ENCODE measurements around the gene KRT12.
A peak's percentile ranks its signal among the peaks of the same experiment; 100 is the strongest.

Gene KRT12

GRCh38 chr17:40843242-40843641 is 23.8 kb downstream of the KRT12 start:
- DNase-seq (ENCODE audit: low read depth in 3 of 3), result no peak

GRCh38 chr17:40841246-40841645 is 25.8 kb downstream of the KRT12 start:
- DNase-seq (ENCODE audit: low read depth in 3 of 3), result no peak

- no peak for DNase-seq (ENCODE audit: low read depth in 3 of 3)
Observed at GRCh38 chr17:40839194-40839593, 27.8 kb downstream of the KRT12 start.

GRCh38 chr17:40836020-40836419 is 31.0 kb downstream of the KRT12 start:
- no peak for DNase-seq (ENCODE audit: low read depth in 3 of 3)

DNA sequence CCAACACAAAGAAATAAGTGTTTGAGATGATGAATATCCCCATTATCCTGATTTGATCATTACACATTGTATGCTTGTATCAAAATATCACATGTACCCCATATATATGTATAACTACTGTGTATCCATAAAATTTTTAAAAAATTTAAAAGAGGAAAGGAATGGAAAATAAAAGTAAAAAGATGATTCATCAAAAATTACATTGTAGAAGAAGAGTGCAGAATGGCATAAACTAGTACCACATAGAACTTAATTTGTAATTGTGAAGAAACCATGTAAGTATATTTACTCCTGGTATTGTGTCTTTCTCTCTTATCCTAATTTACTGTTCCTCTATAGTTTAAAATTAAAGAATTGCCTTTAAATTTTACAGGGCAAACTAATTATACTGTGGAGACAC is 33.1 kb downstream of the KRT12 start:
- no peak for DNase-seq (ENCODE audit: low read depth in 3 of 3)

DNA sequence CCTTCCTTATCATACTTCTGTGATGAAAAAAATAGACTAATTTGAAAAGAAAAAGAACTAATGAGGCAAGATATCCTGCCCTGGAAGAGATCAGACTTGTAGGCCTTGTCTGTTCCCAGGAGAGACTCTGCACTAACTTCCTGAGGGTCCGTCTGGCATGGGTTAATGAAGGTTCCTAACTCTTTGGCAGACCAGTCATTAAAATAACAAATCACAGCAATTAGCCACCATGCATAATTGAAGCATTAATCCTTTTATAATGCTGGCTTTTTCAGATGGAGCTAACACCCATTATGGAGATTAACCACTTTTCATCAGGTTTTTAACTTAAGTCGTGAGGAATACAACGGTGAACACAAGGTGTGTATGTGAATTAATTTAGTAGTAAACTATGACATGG is 34.2 kb downstream of the KRT12 start:
- DNase-seq (ENCODE audit: low read depth in 3 of 3), result no peak

GRCh38 chr17:40830085-40830776 is 36.8 kb downstream of the KRT12 start:
- DNase-seq (ENCODE audit: low read depth in 3 of 3), result no peak

- DNase-seq (ENCODE audit: low read depth in 3 of 3), result no peak
Observed at GRCh38 chr17:40828454-40829044, 38.5 kb downstream of the KRT12 start.

- no peak for DNase-seq (ENCODE audit: low read depth in 3 of 3)
Observed at GRCh38 chr17:40827746-40828453, 39.1 kb downstream of the KRT12 start.

GRCh38 chr17:40825599-40825998 is 41.4 kb downstream of the KRT12 start:
- DNase-seq (ENCODE audit: low read depth in 3 of 3), result no peak

- no peak for DNase-seq (ENCODE audit: low read depth in 3 of 3)
Observed at GRCh38 chr17:40824015-40824832, 42.8 kb downstream of the KRT12 start.

DNA sequence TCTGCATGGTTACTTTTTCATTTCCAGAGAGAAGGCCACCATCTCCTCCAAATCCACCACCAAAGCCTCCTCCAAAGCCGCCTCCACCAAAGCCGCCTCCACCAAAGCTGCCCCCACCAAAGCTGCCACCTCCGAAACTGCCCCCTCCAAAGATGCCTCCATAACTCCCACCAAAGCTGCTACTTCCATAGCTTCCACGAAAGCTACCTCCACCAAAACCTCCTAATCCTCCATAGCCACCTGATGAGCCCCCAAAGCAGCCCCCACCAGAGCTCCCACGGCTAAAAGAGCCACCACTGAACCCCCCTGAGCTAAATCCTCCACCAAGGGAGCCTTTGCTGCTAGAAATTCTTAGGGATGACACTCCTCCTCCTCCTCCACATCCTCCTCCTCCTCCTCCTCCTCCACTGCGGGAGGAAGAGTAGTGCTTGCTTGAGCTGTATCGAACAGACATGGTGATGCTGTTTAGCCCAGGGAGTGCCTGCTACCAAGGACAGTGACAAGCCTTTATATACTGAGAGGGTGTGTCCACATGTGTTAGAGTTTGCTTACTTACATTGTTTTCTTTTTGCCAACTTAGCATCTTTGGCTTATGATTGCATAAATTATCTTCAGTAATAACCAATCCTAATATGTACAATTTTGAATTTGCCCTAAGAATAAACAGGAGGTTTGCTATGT is 44.8 kb downstream of the KRT12 start, which contains the start of gene KRT10:
KRT10 (minus strand) TSS at position 483 of the 681 bp plus-strand sequence; CDS start at position 454, 29 bp downstream.
- no peak for DNase-seq (ENCODE audit: low read depth in 3 of 3)

GRCh38 chr17:40821536-40821935 is 45.5 kb downstream of the KRT12 start:
- no peak for DNase-seq (ENCODE audit: low read depth in 3 of 3)

DNA sequence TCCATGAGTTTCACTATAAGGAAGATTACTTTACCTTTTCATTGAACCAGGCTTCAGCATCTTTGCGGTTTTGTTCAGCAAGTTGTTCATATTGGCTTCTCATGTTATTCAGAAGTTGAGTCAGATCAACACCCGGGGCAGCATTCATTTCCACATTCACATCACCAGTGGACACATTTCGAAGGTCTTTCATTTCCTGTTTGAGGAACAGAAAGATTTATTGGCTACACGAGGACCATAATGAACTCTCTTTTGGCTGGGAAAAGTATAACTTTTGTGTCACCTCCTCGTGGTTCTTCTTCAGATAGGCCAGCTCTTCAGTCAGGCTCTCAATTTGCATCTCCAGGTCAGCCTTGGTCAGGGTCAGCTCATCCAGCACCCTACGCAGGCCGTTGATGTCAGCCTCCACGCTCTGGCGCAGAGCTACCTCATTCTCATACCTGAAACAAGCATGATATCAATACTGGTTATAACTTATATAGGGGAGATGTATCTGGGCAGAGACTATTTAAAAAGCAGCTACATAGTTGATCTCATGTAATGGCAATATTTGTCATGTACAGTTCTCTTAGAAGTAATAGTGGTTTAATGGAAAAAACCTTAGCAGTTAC is 46.7 kb downstream of the KRT12 start:
- no peak for DNase-seq (ENCODE audit: low read depth in 3 of 3)

DNA sequence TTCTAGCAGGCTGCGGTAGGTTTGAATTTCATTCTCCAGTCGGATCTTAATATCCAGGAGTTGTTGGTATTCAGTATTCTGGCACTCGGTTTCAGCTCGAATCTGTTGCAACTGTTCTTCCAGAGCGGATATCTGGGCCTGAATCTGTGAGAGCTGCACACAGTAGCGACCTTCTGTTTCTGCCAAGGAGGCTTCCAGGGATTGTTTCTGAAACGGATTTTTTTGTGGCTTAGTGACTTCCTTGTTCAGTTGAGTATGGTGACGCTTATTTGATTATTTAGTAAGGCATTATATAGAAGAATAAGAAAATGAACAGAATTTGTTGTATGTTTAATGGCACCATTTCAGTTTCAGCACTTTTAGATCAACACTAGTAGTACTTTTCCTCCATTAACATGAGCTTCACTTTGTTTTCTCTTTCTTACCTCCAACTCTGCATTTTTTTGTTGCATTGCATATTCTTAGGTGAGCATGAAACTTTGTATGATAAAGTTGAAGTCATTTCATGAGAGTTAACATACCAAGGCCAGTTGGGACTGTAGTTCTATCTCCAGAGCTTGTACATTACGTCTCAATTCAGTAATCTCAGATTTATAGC is 47.4 kb downstream of the KRT12 start:
- no peak for DNase-seq (ENCODE audit: low read depth in 3 of 3)

DNA sequence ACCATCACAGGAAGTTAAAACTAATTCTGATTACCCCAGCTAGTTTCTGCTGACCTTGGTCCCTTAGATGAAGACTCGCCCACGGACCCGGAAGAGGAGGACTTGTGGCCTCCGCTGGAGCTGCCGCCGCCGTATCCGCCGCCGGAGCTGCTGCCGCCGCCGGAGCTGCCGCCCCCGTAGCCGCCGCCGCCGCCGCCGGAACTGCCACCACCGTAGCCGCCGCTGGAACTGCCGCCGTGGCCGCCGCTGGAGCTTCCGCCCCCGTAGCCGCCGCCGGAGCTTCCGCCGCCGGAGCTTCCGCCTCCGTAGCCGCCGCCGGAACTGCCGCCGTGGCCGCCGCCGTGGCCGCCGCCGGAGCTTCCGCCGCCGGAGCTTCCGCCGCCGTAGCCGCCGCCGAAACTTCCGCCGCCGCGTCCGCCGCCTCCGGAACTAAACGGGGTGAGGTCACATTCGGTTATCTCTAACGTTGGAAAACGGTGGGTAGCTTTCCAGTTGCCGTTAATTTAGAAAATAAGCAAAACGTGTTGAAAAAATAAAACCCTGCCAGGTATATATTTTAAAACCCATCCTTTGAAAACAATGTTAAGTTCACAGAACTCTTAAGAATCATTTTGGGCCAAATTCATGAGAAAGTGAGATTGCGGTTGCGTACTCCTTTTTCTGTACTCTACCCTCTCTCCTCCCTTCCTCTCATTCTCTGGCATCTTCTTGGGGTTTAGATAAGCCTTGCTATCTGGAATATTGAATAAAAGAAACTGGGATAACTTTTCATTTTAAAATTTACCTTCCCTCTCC is 48.1 kb downstream of the KRT12 start:
- DNase-seq (ENCODE audit: low read depth in 3 of 3), result peak; percentile 69 to 85 (median 73)

- DNase-seq (ENCODE audit: low read depth in 3 of 3), result no peak
Observed at GRCh38 chr17:40818343-40818732, 48.7 kb downstream of the KRT12 start.

DNA sequence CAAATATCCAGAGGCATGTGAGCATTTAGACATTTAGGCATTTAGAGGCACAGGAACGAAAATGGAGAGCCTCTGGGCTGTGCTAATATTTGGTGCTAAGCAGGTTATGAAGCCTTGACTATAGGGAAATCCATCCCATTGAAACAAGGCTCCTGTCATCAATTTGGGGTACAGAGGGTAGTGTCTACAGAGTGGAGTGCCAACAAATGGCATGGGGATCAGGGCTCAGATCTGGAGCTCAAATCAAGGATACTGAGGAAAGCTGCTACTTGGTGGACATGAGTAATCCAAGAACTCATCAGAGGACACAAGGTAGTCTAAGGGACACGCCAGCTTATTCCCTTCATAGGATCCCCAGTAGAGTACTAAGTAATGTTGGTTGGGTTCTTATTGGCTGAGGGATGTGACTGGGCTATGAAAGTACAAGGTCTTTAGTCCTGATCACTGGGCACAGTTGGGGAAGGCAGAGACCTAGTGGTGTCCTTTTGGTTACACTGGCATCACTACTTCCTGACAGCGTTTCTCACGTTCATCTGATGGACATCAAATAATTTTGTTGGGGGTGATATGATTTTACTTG is 49.8 kb downstream of the KRT12 start:
- DNase-seq (ENCODE audit: low read depth in 3 of 3), result no peak

DNA sequence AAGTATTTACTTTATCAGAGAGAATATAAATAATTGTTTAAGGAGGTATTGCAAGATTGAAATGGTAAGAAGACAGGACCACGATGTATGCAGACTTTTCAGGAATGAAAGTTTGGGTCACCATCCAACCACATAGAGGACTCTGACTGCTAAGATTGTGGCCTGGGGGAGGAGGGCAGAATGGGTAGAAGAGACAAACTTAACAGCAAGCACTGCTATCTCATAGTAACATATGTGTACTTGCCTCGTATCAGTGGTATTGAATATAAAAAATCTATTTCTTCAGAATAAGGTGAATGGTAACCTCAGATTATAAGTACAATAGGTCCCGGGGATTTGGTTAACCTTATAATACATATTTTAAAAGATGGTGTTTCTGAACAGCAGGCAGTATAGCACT is 50.5 kb downstream of the KRT12 start:
- no peak for DNase-seq (ENCODE audit: low read depth in 3 of 3)

DNA sequence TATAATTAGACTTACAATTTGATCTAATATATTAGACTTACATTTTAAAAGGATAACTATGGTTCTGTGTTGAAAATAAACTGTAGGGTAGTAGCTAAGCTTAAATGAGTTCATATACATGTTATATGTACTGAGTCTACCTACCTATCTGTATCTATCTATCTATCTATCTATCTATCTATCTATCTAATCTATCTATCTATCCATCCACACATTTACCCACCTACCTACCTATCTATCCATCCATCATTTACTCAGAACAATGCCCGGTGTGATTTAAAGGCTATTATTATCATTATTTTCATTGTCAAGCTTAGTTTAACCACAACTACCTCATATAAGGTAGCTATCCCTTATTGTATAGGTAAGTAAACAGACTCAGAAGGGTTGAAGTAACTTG is 51.6 kb downstream of the KRT12 start:
- DNase-seq (ENCODE audit: low read depth in 3 of 3), result no peak
